PC-3 (cell line): ENCODE measurements around the gene CENPH. TPM values are rescaled to one million over a fixed set of nuclear protein-coding genes. Genes with fewer than 3 reads are reported as not detected.

Source experiments
- ATAC-seq: fragments of 200-7000 bp; cut with Tn5 transposase; 2 replicates; pipeline ENCODE4 v1.9.1; 2020; ENCODE audit warnings: mild to moderate bottlenecking, moderate library complexity
- BruUV-seq: library from RNA; stranded (reverse); fragments of 400-500 nt; replicated peaks from 2 replicates; lab custom pipeline; 2021; lab: Mats Ljungman, UMichigan
- CTCF ChIA-PET: fragments of 300-600 bp; sonication (Branson Sonifier 250); formaldehyde crosslinking; loops from one replicate; lab custom pipeline; 2022; ENCODE audit warnings: antibody characterized with exemption; lab: Charles Lee
- POLR2A ChIA-PET: fragments of 300-600 bp; sonication (Branson Sonifier 250); formaldehyde crosslinking; loops from one replicate; lab custom pipeline; 2022; ENCODE audit warnings: antibody characterized with exemption; ENCODE audit not compliant: unreplicated experiment; lab: Charles Lee
- DNase-seq: peaks from one replicate; pipeline ENCODE4 v3.0.0-alpha.2; 2015
- H2AFZ ChIP-seq: fragments of 300-600 bp; sonication (generic); 2 replicates; pipeline ENCODE4 v1.6.0; 2016; ENCODE audit warnings: antibody characterized with exemption, low read length
- H3F3A ChIP-seq: fragments of 300-600 bp; sonication (generic); one replicate; pipeline ENCODE4 v1.6.0; 2017; ENCODE audit warnings: antibody characterized with exemption, low read length, control low read depth, mild to moderate bottlenecking; ENCODE audit not compliant: unreplicated experiment
- H3K27ac ChIP-seq: fragments of 300-600 bp; sonication (generic); 2 replicates; pipeline ENCODE4 v1.5.1; 2016; ENCODE audit warnings: mild to moderate bottlenecking, low read length
- H3K27me3 ChIP-seq: fragments of 300-600 bp; sonication (generic); 2 replicates; pipeline ENCODE4 v1.6.1; 2016; ENCODE audit warnings: low read length, mixed read lengths
- H3K36me3 ChIP-seq: fragments of 300-600 bp; sonication (generic); 2 replicates; pipeline ENCODE4 v1.6.1; 2016; ENCODE audit warnings: low read depth, mixed run types, low read length, mixed read lengths
- H3K4me1 ChIP-seq: fragments of 300-600 bp; sonication (generic); 2 replicates; pipeline ENCODE4 v1.5.1; 2016; ENCODE audit warnings: low read length; ENCODE audit not compliant: insufficient read depth
- H3K4me2 ChIP-seq: fragments of 300-600 bp; sonication (generic); 2 replicates; pipeline ENCODE4 v1.6.0; 2016; ENCODE audit warnings: low read length
- H3K4me3 ChIP-seq: fragments of 300-600 bp; sonication (generic); 2 replicates; pipeline ENCODE4 v1.5.1; 2016; ENCODE audit warnings: mild to moderate bottlenecking, low read length, mixed read lengths
- H3K79me2 ChIP-seq: fragments of 300-600 bp; sonication (generic); 2 replicates; pipeline ENCODE4 v1.6.1; 2017; ENCODE audit warnings: low read length, mixed read lengths
- H3K9ac ChIP-seq: fragments of 300-600 bp; sonication (generic); 2 replicates; pipeline ENCODE4 v1.6.0; 2016; ENCODE audit warnings: mild to moderate bottlenecking, low read length
- H3K9me2 ChIP-seq: fragments of 300-600 bp; sonication (generic); replicated peaks from 2 replicates; pipeline ENCODE4 v1.6.1; 2016; ENCODE audit warnings: mixed run types, low read length, mixed read lengths
- H3K9me3 ChIP-seq: fragments of 300-600 bp; sonication (generic); 2 replicates; pipeline ENCODE4 v1.6.1; 2016; ENCODE audit warnings: low read length, mixed read lengths
- H4K20me1 ChIP-seq: fragments of 300-600 bp; sonication (generic); 2 replicates; pipeline ENCODE4 v1.6.1; 2016; ENCODE audit warnings: low read length, mixed read lengths
- EZH2 ChIP-seq: fragments of 300-600 bp; sonication (generic); IDR thresholded peaks from one replicate; pipeline ENCODE4 v1.6.1; 2017; ENCODE audit warnings: antibody characterized with exemption, mild to moderate bottlenecking, low read length; ENCODE audit not compliant: unreplicated experiment
- EZH2phosphoT487 ChIP-seq: fragments of 300-600 bp; sonication (generic); IDR thresholded peaks from 2 replicates; pipeline ENCODE4 v1.6.1; 2018; ENCODE audit warnings: mild to moderate bottlenecking, antibody characterized with exemption, low read length, borderline replicate concordance
- intact Hi-C: fragments of 100-400 bp; cut with micrococcal nuclease; formaldehyde crosslinking; loops from 2 replicates; pipeline ENCODE4 v1.9.0; 2023
- total RNA-seq: library from RNA; depleted of rRNA; stranded (reverse); fragments of >200 nt; gene quantifications from 2 replicates; pipeline ENCODE4 v1.2.3, GENCODE V29; 2014
- TF ChIP-seq, protein P1 (sequence below): fragments of 300-600 bp; sonication (generic); conservative IDR thresholded peaks from 2 replicates; pipeline ENCODE4 v1.5.1; 2017; ENCODE audit warnings: antibody characterized with exemption, low read depth, mild to moderate bottlenecking, low read length

Gene CENPH
- total RNA-seq, 1 experiment from 2014 or later: 27.8 TPM

DNA sequence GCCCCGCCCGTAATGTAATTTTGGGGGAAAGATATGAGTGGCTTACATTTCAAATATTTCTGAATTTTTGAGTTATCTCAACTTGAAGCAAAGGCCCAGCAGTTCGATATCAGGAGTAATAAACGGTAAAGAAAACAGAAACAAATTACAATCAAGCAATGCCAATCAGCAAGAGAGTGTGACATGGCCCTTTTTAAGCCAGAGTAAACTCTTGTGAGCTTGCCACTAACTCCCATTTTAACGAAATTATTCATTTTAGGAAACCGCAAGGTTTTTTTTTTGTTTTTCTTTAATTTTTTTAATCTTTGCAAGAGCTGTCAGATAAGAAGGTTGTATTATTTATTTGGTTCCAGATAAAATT, 27.7 kb downstream of the CENPH start:
- Histone ChIP-seq H3K4me3 (peak overlapping the region; percentile 96), H3K9ac (peak overlapping the region; percentile 82), H3K4me2 (peak overlapping the region; percentile 92), H3K27ac (no peak overlapping the region), H3K9me3 (no peaks in the 10 kb centered on the region), H2AFZ (peak overlapping the region; percentile 100), H3K79me2 (peaks cover 25% of the 10 kb centered on the region), H3K27me3 (no peaks in the 10 kb centered on the region), H3K4me1 (peaks cover 14% of the 10 kb centered on the region), H3K36me3 (no peaks in the 10 kb centered on the region), H3K9me2 (no peaks in the 10 kb centered on the region), H4K20me1 (no peaks in the 10 kb centered on the region), H3F3A (no peaks in the 10 kb centered on the region)
- no peak for ATAC-seq
- ChIA-PET POLR2A (no interaction called here), CTCF (interaction anchor here (0.6 kb wide), 1 partner anchor 124 kb away, joined by 4 read pairs; no protein-coding TSS in a partner anchor)
- TF ChIP-seq, protein P1, sequence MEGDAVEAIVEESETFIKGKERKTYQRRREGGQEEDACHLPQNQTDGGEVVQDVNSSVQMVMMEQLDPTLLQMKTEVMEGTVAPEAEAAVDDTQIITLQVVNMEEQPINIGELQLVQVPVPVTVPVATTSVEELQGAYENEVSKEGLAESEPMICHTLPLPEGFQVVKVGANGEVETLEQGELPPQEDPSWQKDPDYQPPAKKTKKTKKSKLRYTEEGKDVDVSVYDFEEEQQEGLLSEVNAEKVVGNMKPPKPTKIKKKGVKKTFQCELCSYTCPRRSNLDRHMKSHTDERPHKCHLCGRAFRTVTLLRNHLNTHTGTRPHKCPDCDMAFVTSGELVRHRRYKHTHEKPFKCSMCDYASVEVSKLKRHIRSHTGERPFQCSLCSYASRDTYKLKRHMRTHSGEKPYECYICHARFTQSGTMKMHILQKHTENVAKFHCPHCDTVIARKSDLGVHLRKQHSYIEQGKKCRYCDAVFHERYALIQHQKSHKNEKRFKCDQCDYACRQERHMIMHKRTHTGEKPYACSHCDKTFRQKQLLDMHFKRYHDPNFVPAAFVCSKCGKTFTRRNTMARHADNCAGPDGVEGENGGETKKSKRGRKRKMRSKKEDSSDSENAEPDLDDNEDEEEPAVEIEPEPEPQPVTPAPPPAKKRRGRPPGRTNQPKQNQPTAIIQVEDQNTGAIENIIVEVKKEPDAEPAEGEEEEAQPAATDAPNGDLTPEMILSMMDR: no peak
- TF ChIP-seq EZH2 (no peak), EZH2phosphoT487 (no peak)
- no peak for DNase-seq
- BruUV-seq: TSS peak; percentile 96
- intact Hi-C loops: no loop called here

DNA sequence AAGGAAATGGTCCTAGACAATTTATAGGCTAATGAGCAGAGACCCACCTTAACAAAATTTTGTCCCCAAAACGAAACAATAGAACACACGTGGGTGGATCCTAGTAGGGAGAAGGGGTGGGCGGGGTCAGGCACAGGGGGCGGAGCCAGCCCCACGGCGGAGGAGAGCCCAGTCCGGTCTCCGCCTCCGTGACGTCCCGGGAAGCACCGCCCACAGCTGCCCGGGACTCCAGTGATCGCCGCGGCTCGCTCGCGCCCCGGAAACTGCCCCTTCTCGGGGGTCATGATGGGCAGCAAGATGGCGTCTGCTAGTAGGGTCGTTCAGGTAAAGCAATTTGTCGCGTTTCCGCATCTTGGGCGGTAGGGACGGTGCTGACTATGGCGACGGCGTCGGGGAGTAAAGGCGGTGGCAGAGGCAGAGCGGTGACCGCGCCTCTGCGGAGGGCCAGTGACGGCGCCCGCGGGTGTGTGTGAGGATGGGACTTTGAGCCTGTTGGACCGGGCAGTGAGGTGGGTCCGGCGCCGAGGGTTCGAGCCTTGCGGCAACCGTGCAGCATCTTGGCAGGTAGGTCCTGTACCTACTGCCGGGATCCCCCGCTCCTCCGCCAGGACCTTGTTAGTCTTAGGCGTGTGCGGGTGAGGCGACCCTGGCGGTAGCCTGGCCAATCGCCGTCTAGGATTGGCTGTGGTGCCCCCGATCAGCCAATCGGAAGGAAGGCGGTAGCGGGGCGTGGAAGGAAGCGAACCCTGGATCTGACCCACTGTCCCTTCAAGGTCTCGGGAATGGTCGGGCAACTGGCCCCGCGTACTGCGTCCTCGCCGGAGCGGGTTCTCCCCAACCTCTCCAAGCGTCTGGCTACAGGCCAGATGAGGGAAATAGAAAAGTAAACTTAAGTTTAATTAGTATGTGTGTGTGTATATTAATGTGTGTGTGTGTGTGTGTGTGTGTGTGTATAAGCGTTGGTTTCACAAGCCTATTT, 28.5 kb downstream of the CENPH start:
- no peaks in the 10 kb centered on the region for H4K20me1 ChIP-seq
- ChIA-PET CTCF (interaction anchor here (0.6 kb wide), 1 partner anchor 125 kb away, joined by 4 read pairs; no protein-coding TSS in a partner anchor), POLR2A (no interaction called here)

More for the DNA sequence above, 28.5 kb downstream of the CENPH start:
- intact Hi-C loops: no loop called here
- peak overlapping the region; percentile 43; the same call in 1 of the 2 replicates for H3K27ac ChIP-seq
- H2AFZ ChIP-seq: peak overlapping the region; percentile 100
- H3K4me3 ChIP-seq: peak overlapping the region; percentile 96
- peaks cover 14% of the 10 kb centered on the region for H3K4me1 ChIP-seq
- BruUV-seq: TSS peak; percentile 66
- H3K9ac ChIP-seq: peak overlapping the region; percentile 82
- no peaks in the 10 kb centered on the region for H3K36me3 ChIP-seq
- H3K79me2 ChIP-seq: peaks cover 25% of the 10 kb centered on the region
- H3K9me3 ChIP-seq: no peaks in the 10 kb centered on the region
- peak overlapping the region; percentile 92 for H3K4me2 ChIP-seq
- H3K27me3 ChIP-seq: no peaks in the 10 kb centered on the region
- ATAC-seq: peak; percentile 96
- TF ChIP-seq, protein P1: no peak
- TF ChIP-seq EZH2 (no peak), EZH2phosphoT487 (no peak)
- no peaks in the 10 kb centered on the region for H3K9me2 ChIP-seq
- DNase-seq: peak; percentile 88
- H3F3A ChIP-seq: no peaks in the 10 kb centered on the region
